ENCODE results near the gene IFIT2. TPM values are rescaled to one million over a fixed set of nuclear protein-coding genes. Genes with fewer than 3 reads are reported as not detected.

IFIT2 gene
- total RNA-seq, 1 experiment from 2014 or later, result not detected

DNA sequence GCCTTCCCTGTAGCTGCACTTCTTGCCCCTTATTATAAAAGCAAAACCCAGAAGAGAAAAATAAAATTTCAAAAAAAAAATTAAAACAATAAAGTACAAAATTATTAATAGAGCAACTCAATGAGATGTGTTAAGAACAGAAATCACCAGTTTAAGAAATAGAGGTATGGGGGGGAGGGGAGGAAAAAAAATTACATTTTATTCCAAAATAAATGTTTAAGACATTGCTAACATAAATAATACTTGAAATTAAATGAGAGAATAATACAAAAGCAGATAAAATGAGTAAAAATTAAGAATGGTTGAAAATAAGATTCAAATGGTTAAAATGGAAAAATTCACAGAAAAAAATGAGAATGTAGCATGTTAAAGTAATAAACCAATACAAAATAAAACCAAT, 3.1 kb downstream of the IFIT2 start:
- H2BK15ac ChIP-seq (ENCODE audit: low read depth, low read length), result no peak overlapping the region
- no peak overlapping the region for H3K56ac ChIP-seq (ENCODE audit: insufficient read length, low read depth, low read length)
- Mint-ChIP-seq H3K4me3 (no peak overlapping the region), H3K27ac (no peak overlapping the region), H3K4me1 (peaks cover 14 to 16% of the 10 kb centered on the region in 2 experiments), H3K27me3 (ENCODE audit: low read depth) (no peaks in the 10 kb centered on the region; the same call in 1 of the 2 replicates), H3K36me3 (ENCODE audit: insufficient read depth in 1 of 3, low read depth in 3 of 3) (no peaks in the 10 kb centered on the region; a peak in 1 of 7 replicates), H3K9me3 (no peaks in the 10 kb centered on the region)
- H3K79me1 ChIP-seq (ENCODE audit: insufficient read depth, low read depth, low read length, poor library complexity, severe bottlenecking), result no peaks in the 10 kb centered on the region
- H3K4ac ChIP-seq (ENCODE audit: low read depth, low read length), result no peak overlapping the region
- no peak overlapping the region for H3K14ac ChIP-seq (ENCODE audit: insufficient read depth, low read length)
- H2BK12ac ChIP-seq (ENCODE audit: insufficient read length, low read depth, low read length), result no peak overlapping the region
- no peak overlapping the region for H3K27ac ChIP-seq (ENCODE audit: insufficient read length, low read depth, low read length)
- no peak overlapping the region for H3K18ac ChIP-seq (ENCODE audit: insufficient read length, low read depth, low read length)
- no peak for DNase-seq
- no peak overlapping the region for H3K23ac ChIP-seq (ENCODE audit: insufficient read length, low read depth, low read length)
- no peak overlapping the region for H2BK20ac ChIP-seq (ENCODE audit: low read depth, low read length, poor library complexity, severe bottlenecking)
- H2AK5ac ChIP-seq (ENCODE audit: insufficient read length, low read length), result no peak overlapping the region
- H3K79me2 ChIP-seq (ENCODE audit: insufficient read depth, low read length), result no peaks in the 10 kb centered on the region
- H3K9ac ChIP-seq (ENCODE audit: extremely low read depth, insufficient read length, low read length), result no peak overlapping the region
- H4K8ac ChIP-seq (replicated peaks; ENCODE audit: insufficient read length, low read depth, low read length), result no peak overlapping the region
- no peak overlapping the region for H4K91ac ChIP-seq (ENCODE audit: insufficient read length, low read depth, low read length)
- H2BK120ac ChIP-seq (ENCODE audit: low read depth, low read length, poor library complexity, severe bottlenecking), result no peak overlapping the region
- H3T11ph ChIP-seq (ENCODE audit: low read length), result no peak overlapping the region
- H3K4me1 ChIP-seq (ENCODE audit: insufficient read depth, low read length), result peaks cover 3% of the 10 kb centered on the region
- no peak overlapping the region for H2BK5ac ChIP-seq (ENCODE audit: insufficient read length, low read length)
- H4K20me1 ChIP-seq (ENCODE audit: control insufficient read depth, insufficient read depth, insufficient read length), result no peaks in the 10 kb centered on the region
- no peak overlapping the region for H3K4me2 ChIP-seq (ENCODE audit: insufficient read depth, insufficient read length, low read length)
- no peak overlapping the region for H4K5ac ChIP-seq (ENCODE audit: insufficient read length, low read depth, low read length)
- no peaks in the 10 kb centered on the region for H3K23me2 ChIP-seq (ENCODE audit: insufficient read length, low read depth, low read length, poor library complexity, severe bottlenecking)
- no peak overlapping the region for H2AFZ ChIP-seq (ENCODE audit: low read length)
- TF ChIP-seq, protein P1, sequence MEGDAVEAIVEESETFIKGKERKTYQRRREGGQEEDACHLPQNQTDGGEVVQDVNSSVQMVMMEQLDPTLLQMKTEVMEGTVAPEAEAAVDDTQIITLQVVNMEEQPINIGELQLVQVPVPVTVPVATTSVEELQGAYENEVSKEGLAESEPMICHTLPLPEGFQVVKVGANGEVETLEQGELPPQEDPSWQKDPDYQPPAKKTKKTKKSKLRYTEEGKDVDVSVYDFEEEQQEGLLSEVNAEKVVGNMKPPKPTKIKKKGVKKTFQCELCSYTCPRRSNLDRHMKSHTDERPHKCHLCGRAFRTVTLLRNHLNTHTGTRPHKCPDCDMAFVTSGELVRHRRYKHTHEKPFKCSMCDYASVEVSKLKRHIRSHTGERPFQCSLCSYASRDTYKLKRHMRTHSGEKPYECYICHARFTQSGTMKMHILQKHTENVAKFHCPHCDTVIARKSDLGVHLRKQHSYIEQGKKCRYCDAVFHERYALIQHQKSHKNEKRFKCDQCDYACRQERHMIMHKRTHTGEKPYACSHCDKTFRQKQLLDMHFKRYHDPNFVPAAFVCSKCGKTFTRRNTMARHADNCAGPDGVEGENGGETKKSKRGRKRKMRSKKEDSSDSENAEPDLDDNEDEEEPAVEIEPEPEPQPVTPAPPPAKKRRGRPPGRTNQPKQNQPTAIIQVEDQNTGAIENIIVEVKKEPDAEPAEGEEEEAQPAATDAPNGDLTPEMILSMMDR (conservative IDR thresholded peaks at IDR 0.05), result no peak
- H3K9me3 ChIP-seq (ENCODE audit: control insufficient read depth, low read depth, low read length), result no peaks in the 10 kb centered on the region
- no peaks in the 10 kb centered on the region for H3K27me3 ChIP-seq (ENCODE audit: insufficient read depth, low read length)

All from H9 (cell line).